Uterus (tissue), 4 donors: Measurements from ENCODE around the gene ATP7A. TPM values are rescaled to one million over a fixed set of nuclear protein-coding genes. Genes with fewer than 3 reads are reported as not detected.
"Not testable (repeated sequence)": the region's sequence is repeated elsewhere in the genome, so short reads cannot be mapped to it uniquely, and the experiment has no call there.

Experiments used
- DNase-seq, 2 donors: peaks; one replicate each; pipeline ENCODE4 v3.0.0-alpha.2; 2019 to 2020
- H3K27ac ChIP-seq, 2 donors: fragments of 200-600 bp; sonication (generic); 1 replicate in 1 of 2; 2 replicates in 1 of 2; pipeline ENCODE4 v1.5.1; 2016 to 2018
- H3K27me3 ChIP-seq, 2 donors: fragments of 200-600 bp; sonication (generic); one replicate each; pipeline ENCODE4 v1.5.1; 2018 to 2019; ENCODE audit warnings: control low read depth in 1 of 2
- H3K36me3 ChIP-seq, 2 donors: fragments of 200-600 bp; sonication (generic); one replicate each; pipeline ENCODE4 v1.5.1; 2019; ENCODE audit warnings: control low read depth in 1 of 2
- H3K4me1 ChIP-seq, 2 donors: fragments of 200-600 bp; sonication (generic); one replicate each; pipeline ENCODE4 v1.5.1; 2018 to 2019; ENCODE audit warnings: control low read depth in 1 of 2
- H3K4me3 ChIP-seq, 2 donors: fragments of 200-600 bp; sonication (generic); 1 replicate in 1 of 2; 2 replicates in 1 of 2; pipeline ENCODE4 v1.5.1; 2018 to 2019; ENCODE audit warnings: mild to moderate bottlenecking in 1 of 2
- H3K9me3 ChIP-seq, 2 donors: fragments of 200-600 bp; sonication (generic); one replicate each; pipeline ENCODE4 v1.5.1; 2019; ENCODE audit warnings: control low read depth in 1 of 2
- POLR2A ChIP-seq, 2 donors: fragments of 450-650 bp; IDR thresholded peaks; one replicate each; pipeline ENCODE4 v1.6.1; 2016; ENCODE audit warnings: antibody characterized with exemption in 2 of 2, mild to moderate bottlenecking in 1 of 2, moderate library complexity in 1 of 2
- intact Hi-C: fragments of 100-400 bp; cut with DNase I; formaldehyde crosslinking; loops from one replicate; pipeline ENCODE4 v1.15.1; 2023; ENCODE audit warnings: low total_unique reads
- total RNA-seq, 4 donors: library from RNA; depleted of rRNA in 3 of 4; stranded (reverse); fragments of >200 nt in 3 of 4; gene quantifications; one replicate each; pipeline versions ENCODE4 v1.1.0 to v1.2.4, GENCODE V29; 2014 to 2023
- TF ChIP-seq, protein P1 (sequence below), 4 experiments: fragments of 200-600 bp in 2 of 4; fragments of 450-650 bp in 2 of 4; sonication (generic) in 2 of 4; IDR thresholded peaks; one replicate each; pipeline ENCODE4 v1.5.1; 2016 to 2019; ENCODE audit warnings: antibody characterized with exemption in 4 of 4, mild to moderate bottlenecking in 2 of 4, moderate library complexity in 1 of 4
- donor health status: DM: yes; HTN: yes; CAD: no.

ATP7A gene
- total RNA-seq, 4 donors from 2014 or later: 4.9 to 26.5 (median 12.8) TPM

- H3K27ac ChIP-seq: no peak overlapping the region
- TF ChIP-seq, protein P1, sequence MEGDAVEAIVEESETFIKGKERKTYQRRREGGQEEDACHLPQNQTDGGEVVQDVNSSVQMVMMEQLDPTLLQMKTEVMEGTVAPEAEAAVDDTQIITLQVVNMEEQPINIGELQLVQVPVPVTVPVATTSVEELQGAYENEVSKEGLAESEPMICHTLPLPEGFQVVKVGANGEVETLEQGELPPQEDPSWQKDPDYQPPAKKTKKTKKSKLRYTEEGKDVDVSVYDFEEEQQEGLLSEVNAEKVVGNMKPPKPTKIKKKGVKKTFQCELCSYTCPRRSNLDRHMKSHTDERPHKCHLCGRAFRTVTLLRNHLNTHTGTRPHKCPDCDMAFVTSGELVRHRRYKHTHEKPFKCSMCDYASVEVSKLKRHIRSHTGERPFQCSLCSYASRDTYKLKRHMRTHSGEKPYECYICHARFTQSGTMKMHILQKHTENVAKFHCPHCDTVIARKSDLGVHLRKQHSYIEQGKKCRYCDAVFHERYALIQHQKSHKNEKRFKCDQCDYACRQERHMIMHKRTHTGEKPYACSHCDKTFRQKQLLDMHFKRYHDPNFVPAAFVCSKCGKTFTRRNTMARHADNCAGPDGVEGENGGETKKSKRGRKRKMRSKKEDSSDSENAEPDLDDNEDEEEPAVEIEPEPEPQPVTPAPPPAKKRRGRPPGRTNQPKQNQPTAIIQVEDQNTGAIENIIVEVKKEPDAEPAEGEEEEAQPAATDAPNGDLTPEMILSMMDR (IDR thresholded peaks at IDR 0.05): no peak
- TF ChIP-seq POLR2A (IDR thresholded peaks at IDR 0.05): no peak
- no peaks in the 10 kb centered on the region for H3K9me3 ChIP-seq
- no peaks in the 10 kb centered on the region for H3K4me1 ChIP-seq
- intact Hi-C loops: no loop called here
- H3K4me3 ChIP-seq: no peak overlapping the region
- no peak for DNase-seq
- H3K36me3 ChIP-seq: no peaks in the 10 kb centered on the region
- H3K27me3 ChIP-seq: no peaks in the 10 kb centered on the region
These were observed 155.6 kb downstream of the ATP7A start for GRCh38 chrX:78066110-78066509.

DNA sequence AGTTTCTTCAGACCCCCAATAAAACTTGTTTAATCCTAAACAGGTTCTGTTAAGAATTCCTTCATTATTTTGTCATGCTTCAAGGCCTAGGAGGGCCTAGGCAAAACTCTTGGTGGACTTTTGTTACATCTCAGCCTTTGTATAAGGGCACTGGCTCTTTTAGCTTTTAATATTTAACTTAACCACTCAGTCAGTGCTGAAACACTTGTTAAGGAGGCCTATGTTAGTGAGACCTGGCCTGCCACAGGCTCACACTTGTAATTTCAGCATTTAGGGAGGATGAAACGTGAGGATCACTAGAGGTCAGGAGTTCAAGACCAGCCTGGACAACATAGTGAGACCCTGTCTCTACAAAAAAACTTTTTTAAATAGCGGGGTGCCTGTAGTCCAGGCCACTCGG, 160.8 kb downstream of the ATP7A start:
- no peaks in the 10 kb centered on the region for H3K27me3 ChIP-seq
- TF ChIP-seq POLR2A (IDR thresholded peaks at IDR 0.05): no peak
- TF ChIP-seq, protein P1 (IDR thresholded peaks at IDR 0.05): no peak
- H3K9me3 ChIP-seq: no peaks in the 10 kb centered on the region
- intact Hi-C loops: no loop called here
- no peak for DNase-seq
- H3K36me3 ChIP-seq: no peaks in the 10 kb centered on the region
- no peak overlapping the region for H3K4me3 ChIP-seq
- no peak overlapping the region for H3K27ac ChIP-seq
- no peaks in the 10 kb centered on the region for H3K4me1 ChIP-seq

- intact Hi-C loops, H3K4me1 ChIP-seq, H3K36me3 ChIP-seq, H3K9me3 ChIP-seq, DNase-seq, H3K27me3 ChIP-seq, H3K4me3 ChIP-seq, H3K27ac ChIP-seq: not testable (repeated sequence)
These were observed 162.9 kb downstream of the ATP7A start for GRCh38 chrX:78073147-78074077.

- intact Hi-C loops: no loop called here
- H3K9me3 ChIP-seq: no peaks in the 10 kb centered on the region
- no peak for DNase-seq
- H3K4me3 ChIP-seq: no peak overlapping the region
- TF ChIP-seq, protein P1 (IDR thresholded peaks at IDR 0.05): no peak
- no peak for TF ChIP-seq POLR2A (IDR thresholded peaks at IDR 0.05)
- H3K4me1 ChIP-seq: no peaks in the 10 kb centered on the region
- H3K27ac ChIP-seq: no peak overlapping the region
- no peaks in the 10 kb centered on the region for H3K27me3 ChIP-seq
- H3K36me3 ChIP-seq: no peaks in the 10 kb centered on the region
These were observed 163.6 kb downstream of the ATP7A start for GRCh38 chrX:78074088-78074487.

DNA sequence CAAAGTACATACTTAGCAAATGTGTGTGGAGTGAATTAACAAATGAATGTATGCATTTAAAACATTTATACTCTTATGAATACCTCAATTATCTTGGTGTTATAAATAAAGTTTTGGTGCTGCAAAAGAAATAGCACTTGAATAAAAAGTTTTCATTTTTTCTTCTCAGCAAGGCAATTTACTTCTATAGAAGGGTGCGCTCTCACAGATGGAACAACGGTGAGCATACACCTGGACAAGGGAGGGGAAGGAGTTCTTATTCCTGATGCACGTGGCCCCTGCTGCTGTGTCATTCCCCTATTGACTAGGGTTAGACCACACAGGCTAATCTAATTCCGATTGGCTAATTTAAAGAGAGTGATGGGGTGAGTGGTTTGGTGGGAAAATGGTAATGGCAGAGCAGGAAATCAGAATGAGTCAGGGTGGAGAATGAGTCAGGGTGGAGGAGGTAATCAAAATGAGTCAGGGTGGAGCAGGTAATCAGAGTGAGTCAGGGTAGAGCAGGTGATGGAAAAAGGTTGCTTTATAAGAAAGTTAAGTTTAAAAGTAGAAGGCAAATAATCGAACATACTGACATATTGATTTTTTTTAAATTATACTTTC, 165.4 kb downstream of the ATP7A start:
- Histone ChIP-seq H3K27me3 (no peaks in the 10 kb centered on the region), H3K4me1 (no peaks in the 10 kb centered on the region), H3K4me3 (no peak overlapping the region), H3K36me3 (no peaks in the 10 kb centered on the region), H3K9me3 (no peaks in the 10 kb centered on the region), H3K27ac (no peak overlapping the region)
- intact Hi-C loops: no loop called here
- DNase-seq: no peak
- no peak for TF ChIP-seq POLR2A (IDR thresholded peaks at IDR 0.05)
- TF ChIP-seq, protein P1 (IDR thresholded peaks at IDR 0.05): no peak

DNA sequence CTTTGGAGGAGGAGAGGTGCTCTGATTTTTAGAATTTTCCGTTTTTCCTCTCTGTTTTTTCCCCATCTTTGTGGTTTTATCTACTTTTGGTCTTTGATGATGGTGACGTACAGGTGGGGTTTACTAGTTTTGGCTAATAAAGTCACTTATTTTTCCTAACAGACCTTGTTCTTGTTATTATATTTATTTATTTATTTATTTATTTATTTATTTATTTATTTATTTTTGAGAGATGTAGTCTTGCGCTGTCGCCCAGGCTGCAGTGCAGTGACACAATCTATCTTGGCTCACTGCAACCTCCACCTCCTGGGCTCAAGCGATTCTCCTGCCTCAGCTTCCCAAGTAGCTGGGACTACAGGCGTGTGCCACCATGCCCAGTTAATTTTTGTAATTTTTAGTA, 170.9 kb downstream of the ATP7A start:
- H3K27me3 ChIP-seq, H3K27ac ChIP-seq, H3K36me3 ChIP-seq, H3K4me3 ChIP-seq, intact Hi-C loops, H3K4me1 ChIP-seq, DNase-seq, H3K9me3 ChIP-seq: not testable (repeated sequence)
